HUDEP-2 (cell line): ENCODE measurements around the gene CFAP161.
"Not testable (repeated sequence)": the region's sequence is repeated elsewhere in the genome, so short reads cannot be mapped to it uniquely, and the experiment has no call there.

Experiments used
- DNase-seq, 76 experiments: peaks; one replicate each; lab custom pipeline; 2025; ENCODE audit not compliant: unreplicated experiment in 76 of 76; lab: John Stamatoyannopoulos, UW

CFAP161 gene

GRCh38 chr15:81156324-81156723 is 22.3 kb downstream of the CFAP161 start:
- no peak for DNase-seq

GRCh38 chr15:81157195-81157938 is 23.3 kb downstream of the CFAP161 start:
- DNase-seq: no peak

- DNase-seq: no peak
Measured at GRCh38 chr15:81157939-81158223, 23.8 kb downstream of the CFAP161 start.

GRCh38 chr15:81158561-81158960 is 24.5 kb downstream of the CFAP161 start:
- DNase-seq: not testable (repeated sequence)

- DNase-seq: no peak
Measured at GRCh38 chr15:81160312-81161159, 26.5 kb downstream of the CFAP161 start.

- no peak for DNase-seq
Measured at GRCh38 chr15:81161160-81161673, 27.1 kb downstream of the CFAP161 start.

- peak in 1 of 76 experiments; percentile 9 for DNase-seq
Measured at GRCh38 chr15:81161851-81162250, 27.8 kb downstream of the CFAP161 start.

- DNase-seq: no peak
Measured at GRCh38 chr15:81163961-81164800, 30.1 kb downstream of the CFAP161 start.

- DNase-seq: no peak
Measured at GRCh38 chr15:81165535-81165934, 31.5 kb downstream of the CFAP161 start.

GRCh38 chr15:81166636-81167305 is 32.7 kb downstream of the CFAP161 start:
- no peak for DNase-seq

GRCh38 chr15:81168131-81168526 is 34.1 kb downstream of the CFAP161 start:
- DNase-seq: no peak

GRCh38 chr15:81168644-81169043 is 34.6 kb downstream of the CFAP161 start:
- no peak for DNase-seq

GRCh38 chr15:81170511-81170910 is 36.4 kb downstream of the CFAP161 start:
- no peak for DNase-seq

GRCh38 chr15:81171286-81171685 is 37.2 kb downstream of the CFAP161 start:
- no peak for DNase-seq

GRCh38 chr15:81174125-81174791 is 40.2 kb downstream of the CFAP161 start:
- DNase-seq: no peak

- no peak for DNase-seq
Measured at GRCh38 chr15:81174792-81175327, 40.8 kb downstream of the CFAP161 start.

GRCh38 chr15:81175496-81175895 is 41.4 kb downstream of the CFAP161 start:
- DNase-seq: no peak

GRCh38 chr15:81176291-81176893 is 42.3 kb downstream of the CFAP161 start:
- DNase-seq: no peak

GRCh38 chr15:81178365-81178764 is 44.3 kb downstream of the CFAP161 start:
- DNase-seq: no peak
